ENCODE data around the gene PLOD1.

GRCh38 chr1:11898831-11899467, 35.6 kb upstream of the PLOD1 start:
- TF ChIP-seq CTCF (IDR thresholded peaks at IDR 0.05; ENCODE audit: low read depth, low read length, poor library complexity, severe bottlenecking) (no peak), EZH2phosphoT487 (IDR thresholded peaks at IDR 0.05; ENCODE audit: borderline replicate concordance, low read length) (no peak)
